Muscle layer of duodenum (tissue), 2 donors: Measurements from ENCODE around the gene REL.

ENCODE experiments used
- H3K27ac ChIP-seq: one replicate; pipeline ENCODE4 v1.7.0; 2013; ENCODE audit warnings: mild to moderate bottlenecking, low read length
- H3K27me3 ChIP-seq: one replicate; pipeline ENCODE4 v1.7.0; 2013; ENCODE audit warnings: low read depth, mild to moderate bottlenecking, control low read depth, low read length
- H3K36me3 ChIP-seq, 2 donors: one replicate each; pipeline ENCODE4 v1.7.0; 2013; ENCODE audit warnings: low read length in 2 of 2, control low read depth in 1 of 2, mild to moderate bottlenecking in 1 of 2; ENCODE audit not compliant: insufficient read depth in 2 of 2, control insufficient read depth in 1 of 2
- H3K4me1 ChIP-seq, 2 donors: one replicate each; pipeline ENCODE4 v1.7.0; 2013; ENCODE audit warnings: low read length in 2 of 2, mild to moderate bottlenecking in 2 of 2, control low read depth in 1 of 2, moderate library complexity in 1 of 2; ENCODE audit not compliant: insufficient read depth in 2 of 2, control insufficient read depth in 1 of 2
- H3K4me3 ChIP-seq, 2 donors: one replicate each; pipeline ENCODE4 v1.7.0; 2013; ENCODE audit warnings: low read length in 2 of 2, low read depth in 1 of 2, mild to moderate bottlenecking in 1 of 2
- H3K9me3 ChIP-seq, 2 donors: one replicate each; pipeline ENCODE4 v1.7.0; 2013; ENCODE audit warnings: low read length in 2 of 2, control low read depth in 1 of 2, mild to moderate bottlenecking in 1 of 2; ENCODE audit not compliant: control insufficient read depth in 1 of 2
- donor health status: healthy.

REL gene

DNA sequence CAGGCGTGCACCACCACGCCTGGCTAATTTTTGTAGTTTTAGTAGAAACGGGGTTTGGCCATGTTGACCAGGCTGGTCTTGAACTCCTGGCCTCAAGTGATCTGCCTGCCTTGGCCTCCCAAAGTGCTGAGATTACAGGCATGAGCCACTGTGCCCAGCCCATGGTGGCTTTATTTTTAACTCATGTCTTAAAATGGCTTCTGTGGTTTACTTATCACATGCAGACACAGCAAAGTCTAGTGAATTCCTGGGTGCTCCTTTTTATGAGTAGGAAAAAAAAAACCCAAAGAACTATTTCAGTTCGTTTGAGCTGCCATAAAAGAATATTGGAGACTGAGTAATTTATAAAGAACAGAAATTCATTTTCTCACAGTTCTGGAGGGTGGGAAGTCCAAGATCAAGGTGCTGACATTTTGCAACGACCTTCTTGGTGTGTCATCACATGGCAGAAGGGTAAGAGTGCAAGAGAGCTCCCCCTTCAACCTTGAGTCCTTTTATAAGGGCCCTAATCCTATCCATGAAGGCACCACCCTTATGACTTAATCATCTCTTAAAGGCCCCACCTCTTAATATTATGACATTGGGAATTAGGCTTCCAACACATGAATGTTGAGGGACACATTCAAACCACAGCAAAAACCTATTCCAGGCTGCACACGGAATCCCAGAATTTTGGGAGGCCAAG, 12.6 kb upstream of the REL start:
- Histone ChIP-seq H3K36me3 (no peaks in the 10 kb centered on the region), H3K27me3 (no peaks in the 10 kb centered on the region), H3K27ac (no peak overlapping the region), H3K9me3 (no peaks in the 10 kb centered on the region), H3K4me3 (no peak overlapping the region), H3K4me1 (no peaks in the 10 kb centered on the region)

DNA sequence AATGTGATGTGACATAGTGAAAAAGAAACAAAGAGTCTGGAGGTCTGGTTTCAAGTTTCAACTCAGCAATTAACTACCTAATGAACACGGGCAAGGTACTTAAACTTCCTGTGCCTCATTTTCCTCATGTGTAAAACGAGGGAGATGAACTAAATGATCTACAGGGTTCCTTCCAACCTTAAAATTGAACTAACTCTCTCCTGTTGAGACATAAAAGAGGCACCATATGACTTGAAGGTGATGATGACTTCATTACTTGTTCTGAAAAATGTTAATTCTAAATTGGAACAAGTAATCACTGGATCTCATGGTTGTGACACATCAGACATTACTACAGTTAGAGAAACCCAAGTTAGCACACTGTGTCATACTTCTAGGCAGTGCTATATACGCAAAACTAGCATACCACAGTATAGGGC, 8.9 kb upstream of the REL start:
- Histone ChIP-seq H3K27ac (no peak overlapping the region), H3K9me3 (no peaks in the 10 kb centered on the region), H3K4me3 (no peak overlapping the region), H3K4me1 (no peaks in the 10 kb centered on the region), H3K27me3 (no peaks in the 10 kb centered on the region), H3K36me3 (no peaks in the 10 kb centered on the region)

DNA sequence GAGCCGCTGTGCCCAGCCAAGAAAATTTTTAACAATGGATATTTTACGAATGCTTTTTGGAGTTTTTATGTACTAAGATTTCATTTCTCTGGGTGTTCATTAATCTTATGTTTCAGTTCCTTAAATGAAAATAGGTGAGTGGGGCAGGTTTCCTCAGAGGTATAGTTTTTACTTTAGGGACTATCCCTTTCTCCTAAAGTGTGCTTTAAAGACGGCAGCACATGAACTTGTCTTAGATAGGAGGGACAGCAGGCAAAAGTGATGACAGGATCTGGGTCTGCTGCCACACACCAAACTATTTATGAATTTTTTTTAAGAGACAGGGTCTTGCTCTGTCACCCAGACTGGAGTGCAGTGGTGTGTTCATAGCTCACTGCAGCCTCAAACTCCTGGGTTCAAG, 8.0 kb upstream of the REL start:
- no peak overlapping the region for H3K27ac ChIP-seq
- no peaks in the 10 kb centered on the region for H3K27me3 ChIP-seq
- no peaks in the 10 kb centered on the region for H3K4me1 ChIP-seq
- H3K36me3 ChIP-seq, result no peaks in the 10 kb centered on the region
- no peaks in the 10 kb centered on the region for H3K9me3 ChIP-seq
- no peak overlapping the region for H3K4me3 ChIP-seq

DNA sequence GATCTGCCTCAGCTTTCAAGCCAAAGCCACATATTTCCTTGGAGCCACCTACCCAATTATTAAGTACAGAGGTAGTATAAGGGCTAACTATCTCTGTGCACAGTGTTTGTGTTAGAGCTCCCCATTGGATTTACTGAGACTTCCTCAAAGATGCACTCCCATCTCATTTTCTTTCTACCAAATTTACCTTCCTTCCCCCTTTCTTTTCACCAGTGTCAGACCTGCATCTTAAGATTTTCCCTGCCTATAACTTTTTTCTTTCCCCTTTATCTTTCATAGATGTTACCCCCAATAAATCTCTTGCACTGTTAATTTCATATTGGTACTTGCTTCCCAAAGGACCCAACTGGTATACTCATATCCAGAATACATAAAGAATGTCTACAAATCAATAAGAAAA, 5.9 kb upstream of the REL start:
- H3K9me3 ChIP-seq, result no peaks in the 10 kb centered on the region
- H3K4me1 ChIP-seq, result no peaks in the 10 kb centered on the region
- no peak overlapping the region for H3K4me3 ChIP-seq
- H3K27ac ChIP-seq, result no peak overlapping the region
- no peaks in the 10 kb centered on the region for H3K36me3 ChIP-seq
- H3K27me3 ChIP-seq, result no peaks in the 10 kb centered on the region

DNA sequence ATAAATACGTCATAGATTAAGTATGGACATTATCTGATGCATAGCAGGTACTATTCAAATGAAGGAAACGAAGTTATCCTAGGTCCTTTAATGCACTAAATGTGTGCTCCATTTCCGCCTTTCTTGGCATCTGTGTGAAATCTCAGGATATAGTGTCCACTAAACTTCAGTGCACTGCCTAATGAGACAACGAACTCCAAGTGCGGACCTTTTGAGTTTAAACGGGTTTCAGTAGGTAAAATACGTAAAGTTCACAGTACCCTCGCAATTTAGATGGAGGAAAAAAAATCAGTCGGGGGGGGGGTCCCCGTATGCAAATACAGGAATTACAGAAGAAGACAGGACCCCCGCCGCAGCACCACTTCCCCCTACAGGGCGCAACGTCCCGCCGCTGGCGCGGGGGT, 729 bp upstream of the REL start:
- H3K4me1 ChIP-seq, result peaks cover 8 to 11% of the 10 kb centered on the region in 2 donors
- H3K9me3 ChIP-seq, result no peaks in the 10 kb centered on the region
- H3K27me3 ChIP-seq, result no peaks in the 10 kb centered on the region
- peak overlapping the region; percentile 65 to 86 for H3K4me3 ChIP-seq
- peak overlapping the region; percentile 87 for H3K27ac ChIP-seq
- H3K36me3 ChIP-seq, result peaks cover 0 to 8% of the 10 kb centered on the region in 2 donors

DNA sequence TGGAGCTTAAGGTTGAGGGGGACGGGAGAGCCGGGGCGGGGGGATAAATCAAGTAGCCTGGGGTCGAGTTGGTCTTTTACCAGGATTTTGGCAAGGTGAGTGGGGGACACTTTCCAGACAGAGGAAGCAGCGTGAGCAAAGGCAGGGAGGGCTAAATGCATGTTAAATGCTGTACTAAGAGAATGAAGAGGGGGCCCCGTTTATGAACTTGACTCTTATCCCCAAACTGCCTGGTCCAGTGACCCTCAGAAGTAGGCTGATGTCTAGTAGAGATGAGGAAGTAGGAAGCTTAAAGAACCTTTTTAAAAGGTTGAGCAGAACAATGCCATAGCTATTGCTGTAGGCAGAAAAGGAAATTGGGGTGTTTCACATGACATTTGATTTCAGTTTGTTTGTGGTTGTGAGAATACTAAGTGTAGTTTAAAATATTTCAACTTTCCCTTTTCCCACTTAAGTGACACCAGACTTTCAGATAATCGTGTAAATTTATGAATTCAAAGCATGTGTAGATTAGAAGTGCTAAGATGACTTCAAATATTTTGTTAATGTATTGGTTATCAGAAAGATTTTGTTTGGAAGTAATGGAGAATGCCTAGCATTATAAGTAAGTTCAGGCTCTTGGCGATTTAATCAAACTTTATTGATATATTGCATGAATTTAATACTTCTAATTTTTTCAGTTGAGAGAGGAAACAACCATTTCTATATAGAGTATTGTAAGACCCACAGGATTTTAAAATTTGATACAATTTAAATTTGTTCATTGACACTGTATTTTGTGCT, 1.8 kb downstream of the REL start:
- H3K36me3 ChIP-seq, result peaks cover 0 to 8% of the 10 kb centered on the region in 2 donors
- no peaks in the 10 kb centered on the region for H3K27me3 ChIP-seq
- H3K27ac ChIP-seq, result peak overlapping the region; percentile 99
- no peaks in the 10 kb centered on the region for H3K9me3 ChIP-seq
- peaks cover 13 to 17% of the 10 kb centered on the region in 2 donors for H3K4me1 ChIP-seq
- peak overlapping the region; percentile 86 to 98 for H3K4me3 ChIP-seq

DNA sequence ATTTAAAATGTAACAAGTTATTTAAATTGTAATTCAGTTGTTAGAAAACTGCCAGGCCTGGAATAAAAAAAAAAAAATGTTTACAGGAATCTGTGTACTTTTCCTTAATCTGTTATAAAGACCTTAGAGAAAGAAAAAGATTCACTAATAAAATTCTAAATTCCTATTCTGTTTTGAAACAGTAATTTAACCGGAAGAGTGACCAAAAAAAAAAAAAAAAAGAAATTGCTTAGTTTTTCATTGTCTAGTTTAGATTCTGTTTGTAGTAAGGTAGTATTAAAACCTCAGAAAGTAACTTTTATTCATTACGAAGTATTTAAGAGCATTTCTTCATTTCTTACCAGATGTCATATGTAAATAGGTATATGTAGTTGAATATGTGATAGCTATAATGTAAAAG, 2.5 kb downstream of the REL start:
- peaks cover 13 to 17% of the 10 kb centered on the region in 2 donors for H3K4me1 ChIP-seq
- peak overlapping the region; percentile 86 to 98 for H3K4me3 ChIP-seq
- H3K36me3 ChIP-seq, result peaks cover 0 to 8% of the 10 kb centered on the region in 2 donors
- no peaks in the 10 kb centered on the region for H3K27me3 ChIP-seq
- no peaks in the 10 kb centered on the region for H3K9me3 ChIP-seq
- peak overlapping the region; percentile 99 for H3K27ac ChIP-seq

DNA sequence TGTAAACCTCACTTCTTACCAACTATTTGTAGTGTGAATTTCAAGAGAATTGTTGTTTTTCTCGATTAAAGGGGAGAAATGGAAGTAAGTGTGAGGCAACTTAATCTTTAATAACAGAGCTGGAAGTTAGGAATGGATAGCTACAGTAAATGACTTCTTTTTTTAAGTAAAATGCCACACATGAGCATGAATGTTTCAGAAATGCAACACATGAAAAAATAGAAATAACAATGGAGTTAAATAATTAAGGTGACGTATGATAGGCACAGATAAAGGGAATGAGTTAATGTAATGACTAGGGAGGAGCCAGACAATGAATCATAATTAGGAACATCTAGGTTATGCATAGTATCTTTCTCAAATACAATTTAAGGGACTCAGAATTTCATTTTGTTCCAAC, 3.4 kb downstream of the REL start:
- peaks cover 0 to 8% of the 10 kb centered on the region in 2 donors for H3K36me3 ChIP-seq
- peaks cover 13 to 17% of the 10 kb centered on the region in 2 donors for H3K4me1 ChIP-seq
- no peaks in the 10 kb centered on the region for H3K9me3 ChIP-seq
- no peaks in the 10 kb centered on the region for H3K27me3 ChIP-seq
- H3K4me3 ChIP-seq, result peak overlapping the region in 1 of 2 donors; percentile 40
- H3K27ac ChIP-seq, result peak overlapping the region; percentile 34

DNA sequence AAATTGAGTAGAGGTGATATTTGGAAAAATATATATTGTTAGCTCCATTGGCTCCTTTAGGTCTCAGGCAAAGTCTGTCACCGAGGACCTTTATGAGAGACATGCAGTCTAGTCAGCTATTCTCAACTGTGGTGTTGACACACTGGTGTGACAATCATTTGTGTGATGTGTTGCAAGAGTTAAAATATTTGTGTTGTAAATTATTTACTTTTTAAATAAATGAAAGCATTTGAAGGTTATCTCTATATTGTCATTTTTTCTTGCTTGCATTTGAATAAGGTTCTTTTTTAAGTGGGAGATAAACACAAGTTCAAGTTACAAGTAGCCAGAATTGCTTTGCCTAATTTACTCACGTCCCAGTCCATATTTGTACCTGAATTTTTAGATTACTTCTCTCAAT, 4.3 kb downstream of the REL start:
- no peaks in the 10 kb centered on the region for H3K9me3 ChIP-seq
- H3K27me3 ChIP-seq, result no peaks in the 10 kb centered on the region
- H3K36me3 ChIP-seq, result peaks cover 0 to 8% of the 10 kb centered on the region in 2 donors
- H3K4me1 ChIP-seq, result peaks cover 13 to 17% of the 10 kb centered on the region in 2 donors
- H3K27ac ChIP-seq, result no peak overlapping the region
- peak overlapping the region in 1 of 2 donors; percentile 40 for H3K4me3 ChIP-seq

DNA sequence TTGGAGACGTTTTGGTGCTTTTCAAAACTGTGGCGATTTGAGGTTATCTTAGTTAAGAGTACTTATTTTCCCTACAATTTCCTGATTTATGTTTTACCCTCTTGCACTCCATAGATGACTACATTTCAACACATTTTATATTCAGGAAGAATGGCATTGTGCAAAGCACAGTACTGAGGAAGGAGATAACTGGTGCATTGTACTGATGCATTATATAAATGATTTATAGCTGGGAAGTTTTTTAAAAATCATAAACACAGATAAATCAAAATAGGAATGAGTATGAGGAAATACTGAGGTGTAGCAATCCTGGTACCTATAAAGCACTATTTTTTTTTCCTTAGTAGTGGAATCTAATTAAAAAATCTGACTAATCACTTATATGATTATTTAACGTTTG, 5.6 kb downstream of the REL start:
- Histone ChIP-seq H3K4me1 (peaks cover 13 to 17% of the 10 kb centered on the region in 2 donors), H3K36me3 (peaks cover 0 to 2% of the 10 kb centered on the region in 2 donors), H3K9me3 (no peaks in the 10 kb centered on the region), H3K27me3 (no peaks in the 10 kb centered on the region), H3K4me3 (no peak overlapping the region), H3K27ac (no peak overlapping the region)

DNA sequence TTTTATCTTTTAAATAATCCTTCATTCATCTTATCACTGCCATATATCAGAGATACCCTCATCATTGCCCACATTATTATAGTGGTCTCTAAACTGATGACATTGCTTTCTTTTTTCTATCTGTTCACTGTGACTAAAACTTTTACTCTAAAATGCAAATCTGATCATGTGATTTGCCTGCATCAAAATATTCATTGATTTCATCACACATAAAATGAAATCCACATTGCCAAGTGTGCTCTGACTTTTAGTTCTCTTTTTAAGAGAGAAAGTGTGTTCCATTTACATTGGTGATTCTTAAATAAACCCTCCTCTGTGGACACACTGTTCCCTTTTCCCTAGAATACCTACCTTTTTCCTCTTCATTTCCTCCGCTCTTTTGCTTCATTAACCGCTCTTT, 7.5 kb downstream of the REL start:
- H3K4me1 ChIP-seq, result peaks cover 13% of the 10 kb centered on the region in 2 donors
- H3K36me3 ChIP-seq, result peaks cover 3 to 5% of the 10 kb centered on the region in 2 donors
- H3K4me3 ChIP-seq, result no peak overlapping the region
- H3K9me3 ChIP-seq, result no peaks in the 10 kb centered on the region
- no peaks in the 10 kb centered on the region for H3K27me3 ChIP-seq
- no peak overlapping the region for H3K27ac ChIP-seq
